Activated CD4-positive, alpha-beta T cell treated with anti-CD3 and anti-CD28 coated beads for 1 hour (primary cell): Measurements from ENCODE around the gene GARIN5A.

Experiments
- DNase-seq: peaks from one replicate; pipeline ENCODE4 v3.0.0-alpha.2; 2020

Gene GARIN5A

DNA sequence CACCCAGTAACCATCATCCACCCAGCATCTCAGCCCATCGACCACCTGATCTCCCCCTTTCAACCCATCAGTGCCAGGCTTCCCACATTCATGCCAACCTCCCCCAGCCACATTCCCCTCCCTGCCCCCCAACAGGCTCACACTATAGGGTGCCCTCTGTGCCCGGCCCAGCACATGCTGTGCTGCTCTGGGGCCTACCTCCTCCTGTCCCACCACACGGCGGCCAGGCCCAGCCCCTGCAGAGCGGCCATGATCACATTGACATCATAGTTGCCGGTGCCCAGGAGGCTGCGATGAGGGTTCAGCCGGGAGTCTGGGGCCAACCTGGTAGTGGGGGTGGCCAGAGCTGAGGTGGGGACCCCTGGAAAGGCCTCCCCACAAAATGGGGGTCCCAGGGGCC, 30.7 kb upstream of the GARIN5A start:
- DNase-seq, result no peak

DNA sequence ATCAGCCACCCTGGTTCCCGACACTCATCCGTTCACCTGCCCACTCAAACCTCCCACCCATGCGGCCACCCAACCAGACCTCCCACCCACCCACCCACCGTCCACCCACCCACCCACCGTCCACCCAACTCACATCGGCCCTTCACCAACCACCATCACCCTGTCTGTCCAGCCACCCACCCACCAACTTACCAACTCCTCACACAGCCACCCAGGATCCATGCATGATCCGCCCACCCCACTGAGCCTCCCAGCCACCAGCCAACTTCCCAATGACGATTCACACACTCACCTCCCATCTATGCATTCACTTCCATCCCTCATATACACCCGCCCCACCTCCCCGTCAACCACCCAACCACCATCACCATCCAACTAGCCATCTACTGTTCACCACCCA, 30.1 kb upstream of the GARIN5A start:
- no peak for DNase-seq

DNA sequence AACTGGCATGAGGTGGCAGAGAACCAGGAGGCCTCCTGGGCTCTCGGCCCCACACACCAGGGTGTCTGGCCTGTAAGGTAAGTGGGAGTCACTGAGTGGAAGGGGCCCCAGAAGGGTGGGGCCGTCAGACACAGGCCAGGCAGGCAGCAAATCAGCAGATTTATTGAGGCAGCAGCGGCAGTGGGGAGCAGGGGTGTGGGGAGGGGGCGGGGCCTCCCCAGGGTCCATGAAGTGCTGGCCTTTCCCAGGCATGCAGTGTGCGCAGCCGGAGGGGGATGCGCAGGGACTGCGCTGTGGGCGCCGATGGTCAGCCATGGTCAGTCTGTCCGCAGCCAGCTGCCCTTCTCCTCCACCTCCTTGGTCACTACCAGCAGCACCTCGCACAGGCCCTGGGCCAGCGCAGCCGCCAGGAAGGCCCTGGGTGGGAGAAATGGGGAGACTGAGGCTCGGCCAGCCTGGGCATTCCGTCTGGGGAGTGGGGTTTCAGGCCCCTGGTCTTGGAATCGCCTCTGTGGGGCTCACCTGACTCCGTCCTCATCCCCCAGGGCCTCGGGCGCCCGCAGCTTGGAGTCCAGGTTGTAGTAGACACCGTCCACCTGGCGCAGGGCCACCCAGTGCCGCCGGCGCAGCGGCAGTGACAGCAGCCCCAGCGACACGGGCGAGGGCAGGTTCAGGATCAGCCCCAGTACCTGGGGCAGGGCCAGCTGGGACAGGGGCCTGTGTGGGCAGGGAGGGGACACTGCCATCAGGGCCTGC, 29.4 kb upstream of the GARIN5A start:
- DNase-seq, result no peak

DNA sequence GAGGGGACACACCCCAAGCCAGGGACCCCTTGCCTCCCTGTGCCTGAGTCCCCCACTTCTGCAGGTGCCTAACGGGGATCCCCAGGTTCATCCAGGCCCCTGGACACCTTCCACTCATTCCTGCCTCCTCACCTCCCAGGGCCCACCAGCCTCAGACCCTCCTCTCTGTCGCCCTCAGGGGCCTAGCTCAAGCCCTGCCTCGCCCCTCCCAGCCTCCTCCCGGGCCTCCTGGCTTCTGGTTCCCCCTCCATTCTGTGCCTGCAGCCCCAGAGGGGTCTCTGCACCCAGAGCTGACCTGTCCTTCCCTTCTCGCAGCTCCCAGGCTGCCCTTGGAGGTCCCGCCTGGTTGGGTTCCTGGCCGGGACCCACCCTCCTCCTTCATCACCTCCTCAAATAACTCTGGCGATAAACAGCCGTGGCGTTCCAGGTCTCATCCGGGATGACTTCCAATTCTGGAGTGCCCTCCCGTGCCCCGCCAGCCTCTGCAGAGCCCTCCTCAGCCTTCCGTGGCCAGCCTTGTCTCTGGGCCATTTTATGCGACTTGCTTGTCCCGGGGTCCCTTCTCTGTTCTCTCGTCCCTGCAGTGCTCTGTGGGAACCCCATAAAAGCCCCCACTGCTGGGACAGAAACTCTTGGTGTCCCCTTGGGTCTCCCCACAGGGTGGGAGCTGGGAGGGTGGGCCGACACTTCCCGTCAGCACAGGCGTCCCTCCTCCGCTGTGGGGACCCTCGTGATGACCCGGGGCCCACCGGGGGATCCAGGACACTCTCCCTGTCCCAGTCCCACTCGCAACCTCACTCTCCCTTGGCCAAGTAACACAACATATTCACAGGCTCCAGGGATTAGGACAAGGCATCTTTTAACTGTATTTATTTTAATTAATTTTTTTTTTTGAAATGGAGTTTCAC, 25.2 kb upstream of the GARIN5A start:
- no peak for DNase-seq

DNA sequence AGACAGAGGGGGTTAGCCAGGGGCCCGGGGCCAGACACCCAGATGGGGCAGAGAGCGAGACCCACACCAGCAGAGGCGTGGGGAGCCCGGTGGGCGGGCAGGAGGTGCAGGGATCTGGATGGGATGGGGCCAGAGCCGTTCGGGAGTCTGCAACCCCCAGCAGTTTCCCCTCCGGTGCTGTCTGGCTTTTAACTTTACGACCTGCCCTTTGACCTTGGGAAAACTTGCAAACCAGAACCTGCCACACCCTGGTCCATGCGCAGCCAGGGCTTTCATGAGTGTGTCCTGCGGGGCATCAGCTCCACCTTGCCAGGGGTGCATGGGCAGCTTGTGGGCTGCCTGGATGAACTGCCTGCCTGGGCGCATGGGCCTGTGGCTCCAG, 24.5 kb upstream of the GARIN5A start:
- no peak for DNase-seq

DNA sequence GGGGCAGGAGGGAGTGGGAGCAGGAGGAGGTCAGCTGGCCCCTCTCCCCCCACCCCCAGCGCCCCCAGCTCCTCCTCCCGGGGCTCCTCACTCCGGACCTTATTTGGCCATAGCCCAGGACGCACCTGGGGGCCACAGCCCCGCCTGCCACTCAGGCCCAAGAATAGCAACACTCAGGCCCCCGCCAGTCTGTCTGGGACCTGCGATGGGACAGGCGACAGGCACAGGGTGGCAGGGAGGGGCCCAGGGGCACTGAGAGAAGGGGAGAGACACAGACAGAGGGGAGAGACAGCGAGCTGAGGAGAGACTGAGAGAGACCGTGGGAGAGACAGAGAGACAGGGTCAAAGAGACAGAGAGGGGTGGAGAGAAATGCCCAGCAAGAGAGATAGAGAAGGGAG, 24.1 kb upstream of the GARIN5A start:
- DNase-seq, result no peak

DNA sequence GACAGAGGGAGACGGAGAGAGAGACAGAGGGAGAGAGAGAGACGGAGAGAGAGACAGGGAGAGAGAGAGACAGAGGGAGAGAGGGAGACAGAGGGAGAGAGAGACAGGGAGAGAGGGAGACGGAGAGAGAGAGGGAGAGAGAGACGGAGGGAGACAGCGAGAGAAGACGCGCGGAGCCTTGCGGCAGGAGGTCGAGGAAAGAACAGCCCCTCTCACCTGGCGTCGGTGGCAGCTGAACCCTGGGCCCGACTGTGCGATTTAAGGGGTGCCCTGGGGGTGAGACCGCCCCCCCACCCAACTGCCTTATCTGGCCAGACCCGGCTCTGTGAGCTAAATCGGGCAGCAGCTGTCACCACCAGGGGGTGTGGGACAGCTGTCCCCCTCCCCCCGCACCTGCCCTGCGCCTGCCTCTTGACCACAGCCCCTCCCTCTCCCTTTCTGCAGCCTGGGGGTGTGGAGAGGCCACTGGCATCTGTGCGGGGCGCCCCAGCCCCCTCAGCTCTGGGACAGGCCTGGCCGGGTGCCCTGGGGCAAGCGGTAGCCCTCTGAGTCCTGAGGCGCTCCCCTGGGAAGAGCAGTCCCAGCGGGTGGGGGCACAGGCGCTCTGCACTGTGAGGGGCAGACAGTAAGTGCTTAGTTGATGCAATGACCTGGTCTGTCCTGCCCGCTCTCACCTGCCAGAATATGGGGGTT, 23.6 kb upstream of the GARIN5A start:
- DNase-seq, result no peak

DNA sequence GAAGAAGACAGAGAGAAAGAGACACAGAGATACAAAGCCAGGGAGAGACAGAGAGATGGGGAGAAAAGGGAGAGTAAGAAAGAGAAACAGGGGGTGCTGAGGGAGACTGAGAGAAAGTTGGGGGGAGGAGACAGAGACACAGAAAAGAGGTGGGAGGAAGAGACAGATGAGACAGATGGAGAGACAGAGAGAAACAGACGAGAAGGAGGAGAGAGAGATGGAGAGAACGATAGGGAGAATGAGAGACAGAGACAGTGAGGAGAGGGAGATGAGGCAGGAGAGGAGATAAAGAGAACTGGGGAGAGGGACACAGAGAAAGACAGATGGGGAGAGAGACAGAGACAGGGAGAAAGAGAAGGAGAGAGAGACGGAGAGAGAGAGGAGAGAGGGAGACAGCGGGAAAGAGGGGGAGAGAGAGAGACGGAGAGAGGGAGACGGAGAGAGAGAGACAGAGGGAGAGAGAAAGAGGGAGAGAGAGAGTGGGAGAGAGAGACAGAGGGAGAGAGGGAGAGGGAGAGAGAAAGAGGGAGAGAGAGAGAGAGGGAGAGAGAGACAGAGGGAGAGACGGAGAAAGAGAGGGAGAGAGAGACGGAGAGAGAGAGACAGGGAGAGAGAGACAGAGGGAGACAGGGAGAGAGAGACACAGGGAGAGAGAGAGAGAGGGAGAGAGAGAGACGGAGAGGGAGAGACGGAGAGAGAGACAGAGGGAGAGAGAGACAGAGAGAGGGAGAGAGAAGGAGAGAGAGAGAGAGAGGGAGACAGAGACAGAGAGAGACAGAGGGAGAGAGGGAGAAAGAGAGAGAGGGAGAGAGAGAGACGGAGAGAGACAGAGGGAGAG, 21.8 kb upstream of the GARIN5A start:
- DNase-seq, result no peak

DNA sequence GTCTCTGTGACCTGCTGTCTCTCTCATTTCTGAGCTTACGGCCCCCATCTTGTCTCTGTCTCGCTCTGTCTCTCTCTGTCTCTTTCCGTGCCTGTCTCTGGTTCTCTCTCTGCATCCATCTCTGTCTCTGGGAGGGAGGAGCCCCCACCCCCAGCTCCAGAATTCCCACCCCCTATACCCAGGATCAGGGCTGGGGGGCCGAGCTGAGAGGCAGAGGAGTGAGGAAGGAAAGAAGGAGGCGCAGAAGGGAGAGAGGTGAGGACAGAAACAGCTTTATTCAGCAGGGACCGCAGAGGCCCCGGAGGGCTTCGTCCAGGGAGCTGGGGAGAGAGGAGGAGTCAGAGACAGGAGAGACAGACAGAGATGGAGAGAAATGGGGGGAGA, 20.4 kb upstream of the GARIN5A start:
- DNase-seq, result no peak

DNA sequence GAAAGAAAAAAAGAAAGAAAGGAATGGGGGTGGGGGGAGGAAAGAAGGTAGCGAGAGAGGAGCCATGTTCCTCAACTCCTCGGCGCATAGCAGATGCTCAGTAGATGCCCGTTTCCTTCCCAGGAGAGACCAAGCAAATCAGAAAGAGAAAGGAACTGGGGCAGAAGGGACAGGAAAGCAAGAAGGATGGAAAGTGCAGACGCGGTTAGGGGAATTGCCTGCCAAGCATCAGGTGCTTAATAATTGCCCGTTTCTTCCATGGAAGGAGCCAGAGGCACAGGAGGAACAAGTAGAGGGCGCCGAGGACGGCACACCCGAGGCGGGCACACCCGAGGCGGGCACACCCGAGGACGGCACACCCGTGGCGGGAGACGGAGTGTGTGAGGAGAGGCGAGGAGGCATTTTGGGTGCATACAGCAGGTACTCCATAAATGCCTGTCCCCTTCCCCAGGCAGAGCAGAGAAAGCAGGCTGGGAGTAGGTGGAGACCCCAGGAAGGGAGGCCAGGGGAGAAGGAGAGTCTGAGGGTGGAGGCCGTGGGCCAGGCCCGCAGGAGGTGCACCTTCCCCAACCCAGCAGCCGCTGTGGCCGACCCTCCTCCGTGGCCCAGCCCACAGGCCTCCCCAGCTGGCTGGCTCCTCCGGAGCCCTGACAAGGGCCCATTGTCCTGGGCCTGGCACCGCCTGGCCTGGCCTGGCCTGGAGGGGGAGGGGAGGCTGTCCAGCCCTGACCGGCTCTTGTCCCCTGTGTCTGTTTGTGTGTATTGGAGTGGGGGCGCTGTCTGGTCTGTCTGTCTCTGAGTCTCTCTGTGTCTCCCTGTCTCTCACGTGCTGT, 19.8 kb upstream of the GARIN5A start:
- no peak for DNase-seq

DNA sequence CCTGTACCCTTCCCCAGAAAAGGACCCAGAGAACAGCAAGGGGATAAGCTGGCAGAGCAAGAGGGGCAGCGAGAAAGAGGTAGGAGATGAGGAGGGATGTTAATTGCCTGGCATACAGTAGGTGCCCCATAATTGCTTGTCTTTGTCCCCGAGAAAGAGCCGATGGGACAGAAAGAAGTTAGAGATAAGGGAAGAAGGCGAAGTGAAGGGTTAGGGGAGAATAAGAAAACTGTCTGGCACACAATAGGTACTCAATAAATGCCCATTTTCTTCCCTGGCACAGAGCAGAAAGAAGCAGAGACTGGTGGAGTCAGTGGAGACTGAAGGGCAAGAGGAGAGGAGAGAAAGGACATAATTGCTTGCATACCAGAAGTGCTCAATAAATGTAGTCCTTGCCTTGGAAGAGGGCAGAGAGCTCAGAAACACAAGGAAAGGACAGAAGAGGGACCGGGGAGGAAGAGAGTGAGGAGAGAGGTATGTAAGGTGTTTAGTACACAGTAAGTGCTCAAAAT, 18.4 kb upstream of the GARIN5A start:
- DNase-seq, result no peak

DNA sequence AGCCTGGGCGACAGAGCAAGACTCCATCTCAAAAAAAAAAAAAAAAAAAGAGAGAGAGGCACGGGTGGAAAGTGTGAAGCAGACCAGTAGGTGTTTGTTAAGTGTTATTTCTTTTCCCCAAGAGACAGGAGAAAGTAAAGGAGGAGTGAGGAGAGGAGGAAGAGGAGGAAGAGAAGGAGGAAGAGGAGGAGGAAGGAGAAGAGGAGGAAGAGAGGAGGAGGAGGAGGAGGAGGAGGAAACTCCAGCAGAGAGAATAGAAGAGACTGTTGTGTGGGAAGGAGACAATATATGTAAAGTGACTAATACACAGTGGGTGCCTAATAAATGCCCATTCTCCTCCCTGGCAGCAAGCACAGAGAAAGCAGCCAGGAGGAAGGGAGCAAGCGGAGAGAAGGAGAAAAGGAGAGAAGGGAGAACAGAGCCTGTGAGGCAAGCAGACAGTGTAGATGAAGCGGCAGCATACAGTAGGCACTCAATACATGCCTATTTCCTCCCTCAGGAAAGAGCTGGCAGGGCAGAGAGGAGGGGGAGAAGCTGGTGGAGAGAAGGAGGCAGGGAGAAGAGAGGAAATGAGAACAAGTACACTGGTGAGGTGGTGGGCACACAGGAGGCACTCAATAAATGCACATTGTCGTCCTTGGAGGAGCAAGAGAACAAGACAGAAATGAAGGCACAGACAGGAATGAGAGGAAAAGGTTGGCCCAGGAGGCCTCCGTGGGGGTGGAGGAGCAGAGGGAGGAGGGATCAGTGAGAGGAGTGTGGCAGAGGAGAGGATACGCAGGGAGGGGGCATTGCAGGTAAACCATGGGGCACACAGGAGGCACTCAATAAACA, 17.8 kb upstream of the GARIN5A start:
- no peak for DNase-seq

DNA sequence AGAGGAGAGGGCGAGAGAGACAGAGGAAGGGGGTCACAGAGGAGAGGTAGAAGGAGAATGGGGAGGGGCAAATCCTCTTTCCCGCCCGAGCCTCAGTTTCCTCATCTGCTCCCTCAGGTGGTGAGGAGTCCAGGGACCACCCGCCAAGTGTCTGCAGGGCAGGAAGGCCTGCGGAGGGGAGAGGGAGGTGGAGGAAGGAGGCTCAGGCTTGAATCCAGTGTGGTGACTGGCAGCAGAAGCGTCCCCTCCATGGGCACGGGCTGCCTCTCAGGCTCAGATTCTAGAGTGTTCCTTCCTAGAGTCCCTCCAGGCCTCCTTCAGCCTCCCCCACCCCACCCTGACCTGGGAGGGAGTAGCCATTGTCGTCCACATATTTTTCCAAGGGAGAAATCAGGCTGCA, 16.5 kb upstream of the GARIN5A start:
- DNase-seq, result no peak

DNA sequence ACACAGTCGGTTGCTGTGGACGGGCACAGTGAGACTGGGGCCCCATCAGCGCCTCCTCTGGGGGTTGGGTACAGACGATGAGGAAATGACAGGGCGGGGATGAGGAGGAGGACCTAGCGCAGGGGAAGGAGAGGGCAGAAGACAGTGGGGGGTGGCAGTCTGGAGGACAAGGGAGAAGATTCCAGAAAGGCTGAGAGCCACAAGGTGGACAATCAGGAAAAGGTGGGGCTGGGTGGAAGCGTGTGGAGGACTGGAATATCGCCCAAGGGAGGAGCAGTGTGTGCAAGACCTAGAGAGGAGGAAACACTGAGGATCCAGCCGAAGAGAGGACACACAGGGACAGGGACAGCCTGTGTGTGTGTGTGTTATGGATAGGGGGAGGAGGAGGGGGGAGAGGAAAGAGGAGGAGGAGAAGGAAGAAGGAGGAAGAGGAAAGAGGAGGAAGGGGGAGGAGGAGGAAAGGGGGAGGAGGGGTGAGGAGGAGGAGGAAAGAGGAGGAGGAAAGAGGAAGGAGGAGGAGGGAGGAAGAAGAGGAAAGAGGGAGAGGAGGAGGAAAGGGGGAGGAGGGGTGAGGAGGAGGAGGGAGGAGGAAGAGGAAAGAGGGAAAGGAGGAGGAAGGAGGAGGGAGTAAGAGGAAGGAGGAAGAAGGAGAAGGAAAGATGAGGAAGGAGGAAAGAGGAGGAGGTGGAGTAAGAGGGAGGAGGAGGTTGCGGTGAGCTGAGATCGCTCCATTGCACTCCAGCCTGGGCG, 15.8 kb upstream of the GARIN5A start:
- DNase-seq, result no peak

DNA sequence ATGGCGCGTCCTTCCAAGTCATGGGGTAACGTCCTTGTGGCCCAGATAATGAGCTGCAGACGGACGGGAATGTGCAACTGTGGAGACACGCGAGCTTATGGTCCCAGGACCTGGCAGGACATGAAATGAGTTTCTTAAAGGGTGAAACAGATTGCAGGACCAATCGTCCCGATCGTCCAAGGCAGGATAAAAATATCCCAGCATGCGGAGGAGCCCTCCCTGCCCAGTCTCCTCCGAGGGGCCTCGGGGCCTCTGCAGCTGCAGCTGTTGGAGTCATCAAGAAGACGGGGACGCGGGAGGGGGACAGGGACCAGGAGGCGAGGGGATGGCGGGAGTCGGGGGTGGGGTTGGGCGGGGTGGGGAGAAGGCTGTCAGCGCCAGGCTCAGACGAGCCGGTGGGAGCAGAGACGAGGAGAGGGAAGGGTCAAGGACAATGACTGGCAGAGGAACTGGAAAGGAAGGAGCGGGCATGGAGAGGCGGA, 14.4 kb upstream of the GARIN5A start:
- no peak for DNase-seq

DNA sequence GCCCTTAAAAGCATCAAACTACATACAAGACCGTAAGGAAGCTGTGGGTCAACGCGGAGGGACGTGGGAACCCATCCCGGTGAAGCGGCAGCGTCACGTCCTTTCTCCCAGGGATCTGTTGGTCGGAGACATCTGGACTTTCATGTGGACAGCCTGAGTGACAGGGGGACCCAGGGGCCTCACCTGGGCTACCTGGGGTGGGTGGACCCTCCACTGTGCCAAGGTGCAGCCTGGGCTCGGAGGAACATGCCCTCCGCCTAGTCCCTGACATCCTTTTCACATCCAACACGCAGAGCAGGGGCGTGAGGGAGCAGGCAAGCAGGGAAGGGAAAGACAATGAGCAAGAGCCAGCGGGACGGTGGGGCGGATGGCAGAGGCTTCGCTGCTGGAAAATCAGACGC, 13.8 kb upstream of the GARIN5A start:
- no peak for DNase-seq

DNA sequence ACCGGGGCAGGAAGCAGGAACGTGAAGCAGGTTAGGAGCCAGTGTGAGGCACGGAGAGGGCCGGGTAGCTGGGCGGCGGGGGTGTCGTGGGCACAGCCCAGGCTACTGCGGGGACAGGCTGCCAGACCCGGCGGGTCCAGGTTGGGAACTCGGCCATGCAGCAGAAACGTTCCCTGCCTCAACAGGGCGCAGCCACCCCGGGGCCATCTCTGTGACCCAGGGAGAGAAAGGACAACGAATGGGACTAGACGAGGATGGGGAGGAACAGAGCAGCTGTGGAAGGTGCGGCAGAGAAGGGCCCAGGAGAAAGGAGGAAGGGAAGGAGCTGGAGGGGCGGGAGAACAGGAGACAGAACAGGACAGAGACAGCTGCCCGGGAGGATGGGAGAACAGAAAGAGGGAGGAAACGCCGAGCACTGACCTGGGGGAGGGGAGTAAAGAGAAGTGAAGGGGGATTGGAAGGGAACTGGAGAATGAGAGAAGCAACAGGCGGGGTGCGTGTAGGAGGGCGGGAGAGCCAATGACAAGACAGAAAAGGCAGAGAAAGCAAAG, 12.9 kb upstream of the GARIN5A start:
- no peak for DNase-seq

DNA sequence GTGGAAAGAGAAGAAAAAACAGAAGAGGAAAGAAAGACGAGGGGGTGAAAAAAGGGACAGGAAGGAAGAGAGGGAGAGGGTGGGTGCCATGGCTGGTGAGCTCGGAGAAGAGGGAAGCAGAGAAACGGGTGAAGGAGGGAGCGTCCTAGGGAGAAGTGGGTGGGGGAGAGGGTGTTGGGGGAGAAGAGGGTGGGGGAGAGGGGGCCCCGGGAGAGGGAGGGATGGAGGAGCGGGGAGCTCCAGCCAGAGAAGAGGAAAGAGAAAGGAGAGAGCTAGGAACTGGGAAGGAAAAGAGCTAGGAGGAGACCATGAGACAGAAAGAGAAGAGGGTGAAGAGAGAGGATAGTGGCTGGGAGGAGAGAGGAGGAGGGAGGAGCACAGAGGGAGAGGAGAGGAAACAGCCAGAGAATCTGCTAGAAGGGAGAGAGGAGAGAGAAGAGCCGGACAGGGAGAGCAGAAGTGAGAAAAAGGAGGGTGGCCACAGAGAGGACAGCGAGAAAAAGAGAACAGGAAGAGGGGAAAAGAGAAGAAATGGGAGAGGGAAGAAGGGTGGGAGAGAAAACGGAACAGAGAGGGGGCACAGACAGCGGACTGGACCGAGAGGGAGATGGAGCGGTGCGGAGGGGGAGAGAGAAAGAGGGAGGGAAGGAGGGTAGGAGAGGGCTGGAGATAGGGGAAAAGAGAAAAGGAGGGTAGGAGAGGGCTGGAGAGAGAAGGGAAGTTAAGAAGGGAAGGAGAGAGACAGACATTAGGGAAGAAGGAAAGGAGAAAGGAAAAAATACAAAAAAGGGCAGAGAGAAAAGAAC, 11.9 kb upstream of the GARIN5A start:
- no peak for DNase-seq
